Fibroblast of mammary gland (primary cell): Measurements from ENCODE around the gene SECISBP2.

Experiments
- DNase-seq: peaks from one replicate; pipeline ENCODE4 v3.0.0-alpha.2; 2010; ENCODE audit warnings: low read depth
- H3K4me3 ChIP-seq: 2 replicates; pipeline ENCODE4 v1.5.1; 2011; ENCODE audit warnings: low read depth, mild to moderate bottlenecking, low read length, moderate library complexity; ENCODE audit not compliant: control insufficient read depth
- TF ChIP-seq, protein P1 (sequence below): conservative IDR thresholded peaks from 2 replicates; pipeline ENCODE4 v1.5.1; 2011; ENCODE audit warnings: low read depth, low read length, inconsistent platforms; ENCODE audit not compliant: control insufficient read depth, insufficient read depth

The SECISBP2 gene

GRCh38 chr9:89349607-89350006, 31.3 kb downstream of the SECISBP2 start:
- no peak for DNase-seq
- no peak overlapping the region for H3K4me3 ChIP-seq
- TF ChIP-seq, protein P1, sequence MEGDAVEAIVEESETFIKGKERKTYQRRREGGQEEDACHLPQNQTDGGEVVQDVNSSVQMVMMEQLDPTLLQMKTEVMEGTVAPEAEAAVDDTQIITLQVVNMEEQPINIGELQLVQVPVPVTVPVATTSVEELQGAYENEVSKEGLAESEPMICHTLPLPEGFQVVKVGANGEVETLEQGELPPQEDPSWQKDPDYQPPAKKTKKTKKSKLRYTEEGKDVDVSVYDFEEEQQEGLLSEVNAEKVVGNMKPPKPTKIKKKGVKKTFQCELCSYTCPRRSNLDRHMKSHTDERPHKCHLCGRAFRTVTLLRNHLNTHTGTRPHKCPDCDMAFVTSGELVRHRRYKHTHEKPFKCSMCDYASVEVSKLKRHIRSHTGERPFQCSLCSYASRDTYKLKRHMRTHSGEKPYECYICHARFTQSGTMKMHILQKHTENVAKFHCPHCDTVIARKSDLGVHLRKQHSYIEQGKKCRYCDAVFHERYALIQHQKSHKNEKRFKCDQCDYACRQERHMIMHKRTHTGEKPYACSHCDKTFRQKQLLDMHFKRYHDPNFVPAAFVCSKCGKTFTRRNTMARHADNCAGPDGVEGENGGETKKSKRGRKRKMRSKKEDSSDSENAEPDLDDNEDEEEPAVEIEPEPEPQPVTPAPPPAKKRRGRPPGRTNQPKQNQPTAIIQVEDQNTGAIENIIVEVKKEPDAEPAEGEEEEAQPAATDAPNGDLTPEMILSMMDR, result no peak

DNA sequence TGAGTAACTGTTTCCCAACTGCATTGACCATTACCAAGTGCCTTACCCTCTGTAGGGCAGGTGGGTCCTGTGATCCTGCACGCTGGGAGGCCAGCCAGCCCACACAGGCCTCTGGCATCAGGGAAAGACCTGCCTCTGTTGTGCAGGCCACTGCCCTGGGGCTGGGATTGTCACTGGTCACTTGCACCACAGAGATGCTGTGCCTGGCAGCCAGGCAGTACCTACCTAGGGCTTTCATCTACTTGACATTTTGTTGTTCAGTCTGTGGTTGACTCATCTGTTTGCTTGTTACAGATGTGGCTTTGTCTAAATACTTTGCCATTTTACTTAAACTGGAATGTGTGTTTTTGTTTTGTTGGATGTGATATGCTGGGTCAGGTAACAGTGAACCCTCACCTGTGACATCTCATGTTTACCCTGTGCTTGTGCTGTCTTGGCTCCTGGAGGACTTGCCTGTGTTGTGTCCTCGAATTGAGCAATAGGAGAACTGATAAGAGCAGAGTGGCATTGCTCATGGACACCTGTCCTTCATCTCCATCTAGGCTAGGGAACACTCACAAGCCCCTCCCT, 32.8 kb downstream of the SECISBP2 start:
- no peak for DNase-seq
- TF ChIP-seq, protein P1, result no peak

GRCh38 chr9:89351584-89352300, 33.4 kb downstream of the SECISBP2 start:
- no peak for DNase-seq
- H3K4me3 ChIP-seq, result no peak overlapping the region
- TF ChIP-seq, protein P1, result no peak

More for the DNA sequence above, 32.8 kb downstream of the SECISBP2 start:
- no peak overlapping the region for H3K4me3 ChIP-seq

DNA sequence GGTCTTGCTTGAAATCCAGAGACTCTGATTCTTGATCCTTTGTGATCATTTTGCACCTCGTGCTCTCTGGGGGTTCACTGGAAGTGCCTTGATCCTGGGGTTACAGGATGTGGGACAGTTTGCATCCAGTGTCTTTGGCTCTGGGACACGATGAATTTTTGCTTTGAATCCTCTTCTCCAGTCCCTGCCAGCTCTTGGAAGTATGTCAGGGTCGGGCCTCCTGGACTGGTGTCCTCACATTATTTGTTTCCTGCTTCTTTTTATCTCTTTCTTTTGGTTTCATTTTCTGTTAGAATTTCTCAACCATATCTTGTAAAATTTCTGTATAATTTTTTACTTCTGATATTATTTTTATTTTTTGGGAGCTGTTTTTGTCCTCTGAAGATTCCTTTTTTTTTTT, 34.2 kb downstream of the SECISBP2 start:
- DNase-seq, result no peak
- TF ChIP-seq, protein P1, result no peak
- no peak overlapping the region for H3K4me3 ChIP-seq

GRCh38 chr9:89352874-89353649, 34.8 kb downstream of the SECISBP2 start:
- DNase-seq, result no peak
- H3K4me3 ChIP-seq, result no peak overlapping the region

GRCh38 chr9:89353989-89354388, 35.7 kb downstream of the SECISBP2 start:
- TF ChIP-seq, protein P1, result peak; percentile 2
- DNase-seq, result no peak
- H3K4me3 ChIP-seq, result no peak overlapping the region

More at GRCh38 chr9:89352874-89353649, 34.8 kb downstream of the SECISBP2 start:
- TF ChIP-seq, protein P1, result no peak
